H9 (cell line): ENCODE results near the gene ZNF566. TPM values are rescaled to one million over a fixed set of nuclear protein-coding genes. Genes with fewer than 3 reads are reported as not detected.
"Not testable (repeated sequence)": the region's sequence is repeated elsewhere in the genome, so short reads cannot be mapped to it uniquely, and the experiment has no call there.

ENCODE experiments used
- DNase-seq: peaks from one replicate; pipeline ENCODE4 v3.0.0-alpha.2; 2017
- H2AFZ ChIP-seq: one replicate; pipeline ENCODE4 v1.6.1; 2013; ENCODE audit warnings: mild to moderate bottlenecking, low read length, control low read depth, moderate library complexity
- H2AK5ac ChIP-seq: 2 replicates; pipeline ENCODE4 v1.6.1; 2013; ENCODE audit warnings: low read length, control low read depth, mixed read lengths; ENCODE audit not compliant: insufficient read length
- H2BK120ac ChIP-seq: one replicate; pipeline ENCODE4 v1.6.1; 2013; ENCODE audit warnings: low read depth, mild to moderate bottlenecking, low read length, control low read depth, inconsistent platforms; ENCODE audit not compliant: poor library complexity, severe bottlenecking
- H2BK12ac ChIP-seq: 2 replicates; pipeline ENCODE4 v1.6.1; 2013; ENCODE audit warnings: low read length, control low read depth, mixed read lengths, low read depth; ENCODE audit not compliant: insufficient read length
- H2BK15ac ChIP-seq: 2 replicates; pipeline ENCODE4 v1.6.1; 2013; ENCODE audit warnings: low read depth, low read length, control low read depth
- H2BK20ac ChIP-seq: one replicate; pipeline ENCODE4 v1.6.1; 2013; ENCODE audit warnings: low read depth, mild to moderate bottlenecking, low read length, control low read depth, inconsistent platforms; ENCODE audit not compliant: poor library complexity, severe bottlenecking
- H2BK5ac ChIP-seq: 2 replicates; pipeline ENCODE4 v1.6.1; 2013; ENCODE audit warnings: low read length, control low read depth, mixed read lengths; ENCODE audit not compliant: insufficient read length
- H3K14ac ChIP-seq: 2 replicates; pipeline ENCODE4 v1.6.1; 2013; ENCODE audit warnings: low read length, control low read depth; ENCODE audit not compliant: insufficient read depth
- H3K18ac ChIP-seq: 2 replicates; pipeline ENCODE4 v1.6.1; 2013; ENCODE audit warnings: low read depth, mild to moderate bottlenecking, mixed read lengths, low read length, control low read depth; ENCODE audit not compliant: insufficient read length
- H3K23ac ChIP-seq: 2 replicates; pipeline ENCODE4 v1.6.1; 2013; ENCODE audit warnings: low read length, control low read depth, mixed read lengths, low read depth; ENCODE audit not compliant: insufficient read length
- H3K23me2 ChIP-seq: 2 replicates; pipeline ENCODE4 v1.6.1; 2013; ENCODE audit warnings: low read depth, mild to moderate bottlenecking, mixed read lengths, low read length, control low read depth; ENCODE audit not compliant: insufficient read length, poor library complexity, severe bottlenecking
- H3K27ac ChIP-seq: 2 replicates; pipeline ENCODE4 v1.5.1; 2013; ENCODE audit warnings: low read length, control low read depth, mixed read lengths, low read depth; ENCODE audit not compliant: insufficient read length
- H3K27me3 ChIP-seq: 2 replicates; pipeline ENCODE4 v1.6.1; 2013; ENCODE audit warnings: low read length, control low read depth, inconsistent platforms; ENCODE audit not compliant: insufficient read depth
- H3K4ac ChIP-seq: 2 replicates; pipeline ENCODE4 v1.6.1; 2013; ENCODE audit warnings: low read depth, mild to moderate bottlenecking, control low read depth, inconsistent platforms, low read length, moderate library complexity
- H3K4me1 ChIP-seq: 2 replicates; pipeline ENCODE4 v1.6.1; 2013; ENCODE audit warnings: low read length, control low read depth, inconsistent platforms; ENCODE audit not compliant: insufficient read depth
- H3K4me2 ChIP-seq: 2 replicates; pipeline ENCODE4 v1.6.1; 2013; ENCODE audit warnings: low read length, control low read depth, mixed read lengths; ENCODE audit not compliant: insufficient read length, insufficient read depth
- H3K56ac ChIP-seq: 2 replicates; pipeline ENCODE4 v1.6.1; 2013; ENCODE audit warnings: low read depth, mild to moderate bottlenecking, mixed read lengths, low read length, control low read depth; ENCODE audit not compliant: insufficient read length
- H3K79me1 ChIP-seq: 2 replicates; pipeline ENCODE4 v1.6.1; 2013; ENCODE audit warnings: low read depth, mild to moderate bottlenecking, moderate library complexity, low read length, control low read depth, inconsistent platforms; ENCODE audit not compliant: insufficient read depth, poor library complexity, severe bottlenecking
- H3K79me2 ChIP-seq: 2 replicates; pipeline ENCODE4 v1.6.1; 2013; ENCODE audit warnings: low read length, control low read depth, inconsistent platforms; ENCODE audit not compliant: insufficient read depth
- H3K9ac ChIP-seq: 2 replicates; pipeline ENCODE4 v1.6.1; 2013; ENCODE audit warnings: low read length, control low read depth, mixed read lengths; ENCODE audit not compliant: insufficient read length; ENCODE audit errors: extremely low read depth
- H3K9me3 ChIP-seq: one replicate; pipeline ENCODE4 v1.6.1; 2013; ENCODE audit warnings: low read depth, low read length, inconsistent platforms; ENCODE audit not compliant: control insufficient read depth
- H3T11ph ChIP-seq: one replicate; pipeline ENCODE4 v1.6.1; 2013; ENCODE audit warnings: mild to moderate bottlenecking, low read length, control low read depth, inconsistent platforms
- H4K20me1 ChIP-seq: one replicate; pipeline ENCODE4 v1.6.1; 2013; ENCODE audit not compliant: control insufficient read depth, insufficient read length, insufficient read depth
- H4K5ac ChIP-seq: 2 replicates; pipeline ENCODE4 v1.6.1; 2013; ENCODE audit warnings: low read depth, mild to moderate bottlenecking, mixed read lengths, low read length, control low read depth; ENCODE audit not compliant: insufficient read length
- H4K8ac ChIP-seq: replicated peaks from 2 replicates; pipeline ENCODE4 v1.6.1; 2013; ENCODE audit warnings: low read length, control low read depth, mixed read lengths, low read depth; ENCODE audit not compliant: insufficient read length
- H4K91ac ChIP-seq: 2 replicates; pipeline ENCODE4 v1.6.1; 2013; ENCODE audit warnings: low read depth, mild to moderate bottlenecking, moderate library complexity, mixed read lengths, low read length, control low read depth; ENCODE audit not compliant: insufficient read length
- H3K27ac Mint-ChIP-seq, 3 experiments: 2 replicates in 2 of 3; 3 replicates in 1 of 3; pipeline ENCODE4 v1.8.0; 2020 to 2021; ENCODE audit warnings: mixed read lengths in 3 of 3, mild to moderate bottlenecking in 1 of 3, moderate library complexity in 1 of 3
- H3K27me3 Mint-ChIP-seq: 2 replicates; pipeline ENCODE4 v1.8.0; 2021; ENCODE audit warnings: low read depth, mild to moderate bottlenecking, moderate library complexity, mixed read lengths
- H3K36me3 Mint-ChIP-seq, 3 experiments: 2 replicates in 2 of 3; 3 replicates in 1 of 3; pipeline ENCODE4 v1.8.0; 2020 to 2021; ENCODE audit warnings: low read depth in 3 of 3, mixed read lengths in 3 of 3; ENCODE audit not compliant: insufficient read depth in 1 of 3
- H3K4me1 Mint-ChIP-seq, 2 experiments: 2 replicates each; pipeline ENCODE4 v1.8.0; 2020; ENCODE audit warnings: mixed read lengths in 2 of 2
- H3K4me3 Mint-ChIP-seq, 2 experiments: 2 replicates in 1 of 2; 3 replicates in 1 of 2; pipeline ENCODE4 v1.8.0; 2020 to 2021; ENCODE audit warnings: mild to moderate bottlenecking in 2 of 2, mixed read lengths in 2 of 2, moderate library complexity in 1 of 2
- H3K9me3 Mint-ChIP-seq, 2 experiments: 2 replicates in 1 of 2; 3 replicates in 1 of 2; pipeline ENCODE4 v1.8.0; 2020; ENCODE audit warnings: mild to moderate bottlenecking in 2 of 2, mixed read lengths in 2 of 2, moderate library complexity in 1 of 2
- WGBS: extraction: QIAGEN DNeasy Blood & Tissue Kit; methylation state at CpG from one replicate; pipeline ENCODE4 v1.1.7; 2013; ENCODE audit warnings: missing lambda C conversion rate, low lambda C conversion rate, mixed read lengths; ENCODE audit not compliant: insufficient read length; ENCODE audit errors: extremely low coverage; 5-methylcytosine and 5-hydroxymethylcytosine counted together
- total RNA-seq: library from RNA; stranded (reverse); gene quantifications from 2 replicates; pipeline ENCODE4 v1.2.1, GENCODE V29; 2021
- TF ChIP-seq, protein P1 (sequence below): fragments of 200-600 bp; sonication (generic); conservative IDR thresholded peaks from 3 replicates; pipeline ENCODE4 v1.8.0; 2021; ENCODE audit warnings: antibody characterized with exemption, mild to moderate bottlenecking

ZNF566 gene
- total RNA-seq, 1 experiment from 2014 or later: 18.0 TPM

DNA sequence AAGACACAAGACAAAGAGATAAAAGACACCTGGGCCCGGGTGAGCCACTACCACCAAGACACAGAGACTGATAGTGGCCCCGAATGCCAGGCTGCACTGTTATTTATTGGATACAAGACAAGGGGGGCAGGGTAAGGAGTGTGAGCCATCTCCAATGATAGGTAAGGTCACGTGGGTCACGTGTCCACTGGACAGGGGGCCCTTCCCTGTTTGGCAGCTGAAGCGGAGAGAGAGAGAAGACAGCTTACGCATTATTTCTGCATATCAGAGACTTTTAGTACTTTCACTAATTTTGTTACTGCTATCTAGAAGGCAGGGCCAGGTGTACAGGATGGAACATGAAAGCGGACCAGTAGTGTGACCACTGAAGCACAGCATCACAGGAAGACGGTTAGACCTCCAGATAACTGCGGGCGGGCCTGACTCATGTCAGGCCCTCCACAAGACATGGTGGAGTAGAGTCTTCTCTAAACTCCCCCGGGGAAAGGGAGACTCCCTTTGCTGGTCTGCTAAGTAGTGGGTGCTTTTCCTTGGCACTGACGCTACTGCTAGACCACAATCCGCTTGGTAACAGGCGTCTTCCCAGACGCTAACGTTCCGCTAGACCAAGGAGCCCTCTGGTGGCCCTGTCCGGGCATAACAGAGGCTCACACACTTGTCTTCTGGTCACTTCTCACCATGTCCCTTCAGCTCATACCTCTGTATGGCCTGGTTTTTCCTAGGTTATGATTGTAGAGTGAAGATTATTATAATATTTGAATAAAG, 3.5 kb upstream of the ZNF566 start:
- H2AFZ ChIP-seq, H3K9ac ChIP-seq, H3K27ac Mint-ChIP-seq, H2AK5ac ChIP-seq, H2BK15ac ChIP-seq, H4K20me1 ChIP-seq, H3K4ac ChIP-seq, H3K18ac ChIP-seq, H3K14ac ChIP-seq, H3K23ac ChIP-seq, H2BK12ac ChIP-seq, H4K5ac ChIP-seq, H3K56ac ChIP-seq, H3K27ac ChIP-seq, H4K91ac ChIP-seq, H3K79me1 ChIP-seq, H3K27me3 ChIP-seq, H2BK5ac ChIP-seq, H3K23me2 ChIP-seq, H3K4me3 Mint-ChIP-seq, H3K4me2 ChIP-seq, H3K4me1 ChIP-seq, H3T11ph ChIP-seq, H3K27me3 Mint-ChIP-seq, H4K8ac ChIP-seq, H2BK120ac ChIP-seq, H2BK20ac ChIP-seq, H3K79me2 ChIP-seq: not testable (repeated sequence)
- TF ChIP-seq, protein P1, sequence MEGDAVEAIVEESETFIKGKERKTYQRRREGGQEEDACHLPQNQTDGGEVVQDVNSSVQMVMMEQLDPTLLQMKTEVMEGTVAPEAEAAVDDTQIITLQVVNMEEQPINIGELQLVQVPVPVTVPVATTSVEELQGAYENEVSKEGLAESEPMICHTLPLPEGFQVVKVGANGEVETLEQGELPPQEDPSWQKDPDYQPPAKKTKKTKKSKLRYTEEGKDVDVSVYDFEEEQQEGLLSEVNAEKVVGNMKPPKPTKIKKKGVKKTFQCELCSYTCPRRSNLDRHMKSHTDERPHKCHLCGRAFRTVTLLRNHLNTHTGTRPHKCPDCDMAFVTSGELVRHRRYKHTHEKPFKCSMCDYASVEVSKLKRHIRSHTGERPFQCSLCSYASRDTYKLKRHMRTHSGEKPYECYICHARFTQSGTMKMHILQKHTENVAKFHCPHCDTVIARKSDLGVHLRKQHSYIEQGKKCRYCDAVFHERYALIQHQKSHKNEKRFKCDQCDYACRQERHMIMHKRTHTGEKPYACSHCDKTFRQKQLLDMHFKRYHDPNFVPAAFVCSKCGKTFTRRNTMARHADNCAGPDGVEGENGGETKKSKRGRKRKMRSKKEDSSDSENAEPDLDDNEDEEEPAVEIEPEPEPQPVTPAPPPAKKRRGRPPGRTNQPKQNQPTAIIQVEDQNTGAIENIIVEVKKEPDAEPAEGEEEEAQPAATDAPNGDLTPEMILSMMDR: peak; percentile 81
- Mint-ChIP-seq H3K9me3 (peaks cover 45 to 61% of the 10 kb centered on the region in 2 experiments), H3K36me3 (peaks cover 11 to 29% (median 23%) of the 10 kb centered on the region in 3 experiments), H3K4me1 (peaks cover 15 to 17% of the 10 kb centered on the region in 2 experiments)
- H3K9me3 ChIP-seq: peaks cover 12% of the 10 kb centered on the region
- DNase-seq: peak; percentile 81
- no CpG with 5 or more reads among the region's 18 CpGs for WGBS

DNA sequence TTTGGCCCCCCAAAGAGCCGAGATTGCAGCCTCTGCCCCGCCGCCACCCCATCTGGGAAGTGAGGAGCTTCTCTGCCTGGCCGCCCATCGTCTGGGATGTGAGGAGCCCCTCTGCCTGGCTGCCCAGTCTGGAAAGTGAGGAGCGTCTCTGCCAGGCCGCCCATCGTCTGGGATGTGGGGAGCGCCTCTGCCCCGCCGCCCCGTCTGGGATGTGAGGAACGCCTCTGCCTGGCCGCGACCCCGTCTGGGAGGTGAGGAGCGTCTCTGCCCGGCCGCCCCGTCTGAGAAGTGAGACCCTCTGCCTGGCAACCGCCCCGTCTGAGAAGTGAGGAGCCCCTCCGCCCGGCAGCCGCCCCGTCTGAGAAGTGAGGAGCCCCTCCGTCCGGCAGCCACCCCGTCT, 1.5 kb upstream of the ZNF566 start:
- H3K4me3 Mint-ChIP-seq, H3K4ac ChIP-seq: not testable (repeated sequence)
- peaks cover 19 to 20% of the 10 kb centered on the region in 2 experiments for H3K4me1 Mint-ChIP-seq

More for the DNA sequence above, 1.5 kb upstream of the ZNF566 start:
- Mint-ChIP-seq H3K36me3 (peaks cover 21 to 34% (median 31%) of the 10 kb centered on the region in 3 experiments), H3K9me3 (peaks cover 35 to 41% of the 10 kb centered on the region in 2 experiments)
- H3K27me3 ChIP-seq, H3T11ph ChIP-seq, H3K56ac ChIP-seq, H3K9ac ChIP-seq, H3K27ac Mint-ChIP-seq, H3K23ac ChIP-seq, H3K9me3 ChIP-seq, H4K20me1 ChIP-seq, H2BK120ac ChIP-seq, H3K4me2 ChIP-seq, H3K18ac ChIP-seq, H2BK20ac ChIP-seq, H3K27me3 Mint-ChIP-seq, H4K8ac ChIP-seq, H2AFZ ChIP-seq, H3K79me1 ChIP-seq, H4K91ac ChIP-seq, H4K5ac ChIP-seq, H2AK5ac ChIP-seq, H3K27ac ChIP-seq, H2BK15ac ChIP-seq, H3K4me1 ChIP-seq, DNase-seq, H3K14ac ChIP-seq, H2BK5ac ChIP-seq, H2BK12ac ChIP-seq, H3K23me2 ChIP-seq, H3K79me2 ChIP-seq: not testable (repeated sequence)
- no CpG with 5 or more reads among the region's 29 CpGs for WGBS
